Esophagus squamous epithelium (tissue), 4 donors: ENCODE measurements around the gene EYS.

Experiments
- POLR2A ChIP-seq, 4 donors: fragments of 450-650 bp; IDR thresholded peaks; one replicate each; pipeline ENCODE4 v1.6.1; 2017; ENCODE audit warnings: antibody characterized with exemption in 4 of 4, mild to moderate bottlenecking in 4 of 4, moderate library complexity in 3 of 4
- TF ChIP-seq, protein P1 (sequence below), 6 experiments: fragments of 450-650 bp in 4 of 6; fragments of 200-600 bp in 2 of 6; sonication (generic) in 2 of 6; IDR thresholded peaks; one replicate each; pipeline ENCODE4 v1.5.1; 2016 to 2019; ENCODE audit warnings: antibody characterized with exemption in 6 of 6, mild to moderate bottlenecking in 4 of 6, moderate library complexity in 4 of 6

GRCh38 chr6:64955435-64955848 lies 751.6 kb downstream of the EYS start:
- TF ChIP-seq, protein P1, sequence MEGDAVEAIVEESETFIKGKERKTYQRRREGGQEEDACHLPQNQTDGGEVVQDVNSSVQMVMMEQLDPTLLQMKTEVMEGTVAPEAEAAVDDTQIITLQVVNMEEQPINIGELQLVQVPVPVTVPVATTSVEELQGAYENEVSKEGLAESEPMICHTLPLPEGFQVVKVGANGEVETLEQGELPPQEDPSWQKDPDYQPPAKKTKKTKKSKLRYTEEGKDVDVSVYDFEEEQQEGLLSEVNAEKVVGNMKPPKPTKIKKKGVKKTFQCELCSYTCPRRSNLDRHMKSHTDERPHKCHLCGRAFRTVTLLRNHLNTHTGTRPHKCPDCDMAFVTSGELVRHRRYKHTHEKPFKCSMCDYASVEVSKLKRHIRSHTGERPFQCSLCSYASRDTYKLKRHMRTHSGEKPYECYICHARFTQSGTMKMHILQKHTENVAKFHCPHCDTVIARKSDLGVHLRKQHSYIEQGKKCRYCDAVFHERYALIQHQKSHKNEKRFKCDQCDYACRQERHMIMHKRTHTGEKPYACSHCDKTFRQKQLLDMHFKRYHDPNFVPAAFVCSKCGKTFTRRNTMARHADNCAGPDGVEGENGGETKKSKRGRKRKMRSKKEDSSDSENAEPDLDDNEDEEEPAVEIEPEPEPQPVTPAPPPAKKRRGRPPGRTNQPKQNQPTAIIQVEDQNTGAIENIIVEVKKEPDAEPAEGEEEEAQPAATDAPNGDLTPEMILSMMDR (IDR thresholded peaks at IDR 0.05), result no peak
- TF ChIP-seq POLR2A (IDR thresholded peaks at IDR 0.05), result no peak
